K562 (cell line): ENCODE measurements around the gene GBP6.

Experiments used
- MAZ ChIP-seq, 2 experiments: fragments of 450-650 bp in 1 of 2; sonication (generic) in 1 of 2; formaldehyde crosslinking; IDR thresholded peaks in 1 of 2; conservative IDR thresholded peaks in 1 of 2; 2 replicates each; pipeline versions ENCODE4 v1.4.0 to v1.5.0; 2020; ENCODE audit warnings: mild to moderate bottlenecking in 1 of 2, missing genetic modification reagents in 1 of 2
- MGA ChIP-seq: fragments of 450-650 bp; IDR thresholded peaks from 2 replicates; pipeline ENCODE4 v1.6.1; 2016; ENCODE audit warnings: mild to moderate bottlenecking, moderate library complexity
- NBN ChIP-seq: fragments of 450-650 bp; IDR thresholded peaks from 2 replicates; pipeline ENCODE4 v1.6.1; 2016; ENCODE audit warnings: low read depth, mild to moderate bottlenecking

- TF ChIP-seq MAZ (CRISPR knock-in tag; conservative IDR thresholded peaks at IDR 0.05 in 1 of 2, IDR thresholded peaks at IDR 0.05 in 1 of 2) = no peak
- TF ChIP-seq NBN = no peak
- no peak for TF ChIP-seq MGA
These were observed 65.2 kb downstream of the GBP6 start for GRCh38 chr1:89429062-89429461.
